GM12874 (cell line): ENCODE results near the gene RMI2.
A peak's percentile ranks its signal among the peaks of the same experiment; 100 is the strongest.

Source experiments
- TF ChIP-seq, protein P1 (sequence below): IDR thresholded peaks from 2 replicates; pipeline ENCODE4 v1.5.1; 2011; ENCODE audit warnings: low read depth, mild to moderate bottlenecking, control low read depth, low read length, moderate library complexity; ENCODE audit not compliant: insufficient read depth

Gene RMI2

DNA sequence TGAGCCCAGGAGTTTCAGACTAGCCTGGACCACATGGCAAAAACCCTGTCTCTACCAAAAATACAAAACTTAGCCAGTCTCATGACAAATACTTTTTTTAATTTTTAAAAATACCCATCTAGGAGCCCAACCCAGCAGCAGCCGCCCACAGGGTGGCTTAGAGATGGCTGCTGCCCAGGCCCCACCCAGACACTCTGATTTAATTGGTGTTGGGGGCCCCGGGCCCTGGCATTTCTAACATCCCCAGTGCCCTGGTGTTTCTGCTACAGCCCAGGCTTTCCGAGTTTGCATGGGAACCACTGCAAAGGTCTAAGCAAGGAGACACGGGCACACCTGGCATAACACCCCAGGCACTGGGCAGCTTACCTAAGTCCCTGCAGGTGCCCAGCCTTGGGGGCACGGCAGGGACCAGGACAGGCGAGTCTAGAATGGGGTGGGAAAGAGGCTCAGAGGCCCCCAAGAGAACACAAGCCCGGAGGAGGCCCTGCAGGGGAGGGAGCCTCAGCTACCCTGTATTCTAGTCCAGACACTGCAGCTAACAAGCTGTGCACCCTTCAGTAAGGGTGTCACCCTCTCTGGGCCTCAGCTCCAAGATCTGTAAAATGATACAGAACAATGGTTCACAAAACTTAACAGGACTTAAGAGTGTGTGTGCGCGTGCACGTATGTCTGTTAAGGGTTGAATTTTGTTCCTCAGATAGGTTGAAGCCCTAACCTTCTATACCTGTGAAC lies 48.8 kb downstream of the RMI2 start:
- TF ChIP-seq, protein P1, sequence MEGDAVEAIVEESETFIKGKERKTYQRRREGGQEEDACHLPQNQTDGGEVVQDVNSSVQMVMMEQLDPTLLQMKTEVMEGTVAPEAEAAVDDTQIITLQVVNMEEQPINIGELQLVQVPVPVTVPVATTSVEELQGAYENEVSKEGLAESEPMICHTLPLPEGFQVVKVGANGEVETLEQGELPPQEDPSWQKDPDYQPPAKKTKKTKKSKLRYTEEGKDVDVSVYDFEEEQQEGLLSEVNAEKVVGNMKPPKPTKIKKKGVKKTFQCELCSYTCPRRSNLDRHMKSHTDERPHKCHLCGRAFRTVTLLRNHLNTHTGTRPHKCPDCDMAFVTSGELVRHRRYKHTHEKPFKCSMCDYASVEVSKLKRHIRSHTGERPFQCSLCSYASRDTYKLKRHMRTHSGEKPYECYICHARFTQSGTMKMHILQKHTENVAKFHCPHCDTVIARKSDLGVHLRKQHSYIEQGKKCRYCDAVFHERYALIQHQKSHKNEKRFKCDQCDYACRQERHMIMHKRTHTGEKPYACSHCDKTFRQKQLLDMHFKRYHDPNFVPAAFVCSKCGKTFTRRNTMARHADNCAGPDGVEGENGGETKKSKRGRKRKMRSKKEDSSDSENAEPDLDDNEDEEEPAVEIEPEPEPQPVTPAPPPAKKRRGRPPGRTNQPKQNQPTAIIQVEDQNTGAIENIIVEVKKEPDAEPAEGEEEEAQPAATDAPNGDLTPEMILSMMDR = no peak

DNA sequence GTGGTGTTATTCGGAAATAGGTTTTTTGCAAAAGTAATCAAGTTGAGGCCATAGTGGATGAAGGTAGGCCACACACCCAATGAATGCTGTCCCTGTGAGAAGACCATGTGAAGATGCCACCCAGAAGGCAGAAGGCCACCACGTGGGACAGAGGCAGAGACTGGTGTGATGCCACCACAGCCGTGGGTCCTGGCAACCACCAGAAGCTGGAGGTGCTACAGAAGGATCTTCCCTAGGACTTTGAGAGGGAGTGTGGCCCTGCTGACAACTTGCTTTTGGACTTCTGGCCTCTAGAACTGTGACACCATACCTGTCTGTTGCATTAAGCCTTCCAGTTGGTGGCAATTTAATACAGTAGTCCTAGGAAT lies 49.3 kb downstream of the RMI2 start:
- TF ChIP-seq, protein P1 = no peak

DNA sequence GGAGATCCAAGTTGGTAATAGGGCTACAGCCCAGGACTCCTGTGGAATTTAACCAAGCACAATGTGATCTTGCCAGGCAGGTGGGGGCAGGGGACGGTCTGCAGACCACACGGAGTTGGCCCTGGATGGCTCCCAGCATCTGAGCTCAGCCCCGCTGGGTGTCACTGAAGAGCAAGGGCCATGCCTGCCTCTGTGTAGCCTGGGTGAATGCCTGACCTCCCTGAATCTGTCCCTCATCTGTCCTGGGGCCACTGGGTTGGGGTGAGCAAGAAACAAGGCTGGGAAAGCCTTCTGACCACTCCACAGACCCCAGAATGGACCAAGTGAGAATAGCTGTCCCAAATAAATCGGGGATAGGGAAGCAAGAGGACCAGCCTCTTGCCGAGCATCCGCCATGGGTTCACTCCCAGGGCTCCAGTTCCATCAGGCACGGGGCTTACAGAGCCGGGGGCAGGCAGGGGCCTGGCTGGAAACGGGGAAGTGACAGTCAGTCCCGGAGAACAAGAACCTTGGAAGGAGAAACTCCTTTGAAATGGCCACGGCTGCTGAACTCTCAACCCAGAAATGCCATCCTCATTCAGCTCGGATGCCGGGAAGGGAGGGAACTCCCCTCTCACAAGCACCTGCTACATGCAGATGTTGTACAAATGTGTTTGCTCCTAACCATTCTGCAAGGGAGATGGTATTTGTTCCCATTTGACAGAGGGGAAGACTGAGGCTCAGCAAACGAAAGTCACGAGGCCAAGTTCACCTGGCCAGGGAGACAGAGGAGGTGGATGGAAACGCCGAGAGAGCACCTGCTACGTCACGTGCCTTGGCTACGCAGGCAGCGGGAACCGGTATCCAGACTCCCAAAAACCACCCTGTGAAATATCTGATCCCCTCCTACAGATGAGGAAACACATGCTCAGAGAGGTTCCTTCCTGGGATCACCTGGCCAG lies 50.0 kb downstream of the RMI2 start:
- TF ChIP-seq, protein P1 = no peak

DNA sequence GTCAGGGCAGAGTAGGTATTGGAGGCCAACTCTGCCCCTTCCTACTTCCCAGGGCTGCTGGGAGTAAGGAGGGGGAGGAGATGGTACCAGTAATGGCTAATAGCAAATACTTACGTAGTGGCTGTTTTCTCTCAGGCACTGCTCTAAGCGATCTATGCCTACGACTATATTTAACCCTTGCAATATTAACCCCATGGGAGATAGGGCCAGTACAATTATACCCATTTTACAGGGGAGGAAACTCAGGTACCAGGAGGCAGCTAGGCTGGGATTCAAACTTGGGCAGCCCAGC lies 50.6 kb downstream of the RMI2 start:
- TF ChIP-seq, protein P1 = no peak

DNA sequence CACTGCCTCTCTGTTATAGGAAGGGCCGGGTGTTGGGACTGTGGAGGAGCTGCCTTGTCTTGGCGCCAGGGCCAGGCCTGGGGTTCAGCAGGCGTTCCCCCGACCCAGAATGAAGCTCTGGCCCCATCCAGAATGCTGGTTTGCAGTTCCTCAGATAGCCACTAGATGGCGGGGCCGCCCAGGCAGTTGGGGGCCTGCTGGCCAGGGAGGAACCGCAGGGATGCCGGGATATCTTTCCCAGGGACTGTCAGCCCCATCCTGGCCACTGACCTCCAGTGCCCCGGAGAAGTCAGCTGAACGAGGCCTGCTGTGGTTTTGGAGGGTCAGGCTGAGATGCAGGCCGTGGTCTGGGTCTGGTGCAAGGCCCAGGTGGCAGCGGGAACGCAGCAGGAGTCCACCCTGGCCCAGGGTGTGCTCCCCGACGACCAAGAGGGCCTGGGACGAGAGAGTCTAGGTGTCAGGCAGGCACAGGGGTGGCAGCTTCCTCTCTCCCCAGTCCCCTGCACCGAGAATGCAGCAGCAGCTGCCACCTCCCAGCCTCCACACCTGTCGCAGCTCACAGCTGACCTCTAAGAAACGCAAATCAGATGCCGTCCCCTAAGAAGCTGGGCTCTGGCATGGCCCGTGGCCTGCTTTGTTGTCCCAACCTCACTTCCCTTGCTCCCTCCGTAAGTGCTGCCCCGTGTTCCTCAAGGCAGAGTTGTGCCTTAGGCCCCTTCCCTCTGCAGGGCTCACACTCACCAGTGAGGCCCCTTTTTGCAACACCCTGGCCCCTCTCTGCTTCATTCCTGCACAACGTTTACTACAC lies 51.2 kb downstream of the RMI2 start:
- TF ChIP-seq, protein P1 = peak; percentile 99

DNA sequence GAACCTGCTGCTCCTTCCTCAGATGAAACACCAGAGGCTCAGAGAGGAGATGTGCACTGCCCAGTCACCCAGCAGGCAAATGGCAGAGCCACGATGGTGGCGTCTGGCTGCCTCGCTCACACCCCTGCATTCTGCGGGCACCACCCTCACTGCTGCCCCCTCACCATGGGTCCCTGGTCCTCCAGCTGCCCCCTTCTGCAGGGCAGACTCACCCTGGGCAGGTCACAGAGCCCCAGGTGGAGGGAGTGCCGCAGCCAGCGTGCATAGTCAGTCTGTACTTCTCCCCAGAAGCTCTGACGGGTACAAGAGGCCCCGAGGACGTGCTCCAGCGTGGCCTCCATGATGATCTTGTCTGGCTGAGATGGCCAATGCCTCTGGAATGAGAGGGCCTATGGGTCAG lies 52.9 kb downstream of the RMI2 start:
- TF ChIP-seq, protein P1 = no peak

DNA sequence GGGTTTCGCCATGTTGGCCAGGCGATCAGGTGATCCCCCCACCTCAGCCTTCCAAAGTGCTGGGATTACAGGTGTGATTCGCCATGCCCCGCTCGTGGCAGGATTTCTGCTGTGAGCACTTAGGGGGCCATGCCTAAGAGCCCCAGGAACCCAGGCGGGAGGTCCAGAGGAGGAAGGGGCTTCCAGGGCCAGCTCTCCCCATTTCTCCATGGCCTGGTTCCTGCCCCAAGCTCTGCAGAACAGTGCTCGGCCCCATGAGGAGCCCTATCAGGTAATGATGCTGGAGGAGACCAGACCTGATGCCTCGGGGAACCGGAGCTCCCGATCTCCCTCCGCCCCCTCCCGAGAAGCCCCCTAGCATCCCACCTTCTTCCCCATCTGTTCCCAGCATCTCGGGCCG lies 53.6 kb downstream of the RMI2 start:
- TF ChIP-seq, protein P1 = no peak
